GM11168 (cell line): ENCODE measurements around the gene ALOXE3.

Experiments
- in situ Hi-C: fragments of 300-500 bp; cut with MboI; formaldehyde crosslinking; loops from one replicate; pipeline ENCODE4 v1.12.0; 2022; ENCODE audit warnings: low sequenced_read_pairs; ENCODE audit not compliant: unreplicated experiment

Gene ALOXE3

GRCh38 chr17:8117980-8118768 is at the start of gene ALOXE3:
ALOXE3 (minus strand) TSS chr17:8118514; CDS start chr17:8117990, 524 bp downstream.
- in situ Hi-C loops: no loop called here

- in situ Hi-C loops: no loop called here
These were observed 49.2 kb upstream of the ALOXE3 start for GRCh38 chr17:8167526-8167925.

GRCh38 chr17:8166731-8167130 is 48.4 kb upstream of the ALOXE3 start:
- in situ Hi-C loops: no loop called here

- in situ Hi-C loops: no loop called here
These were observed 46.5 kb upstream of the ALOXE3 start for GRCh38 chr17:8164815-8165131.

- in situ Hi-C loops: no loop called here
These were observed 45.9 kb upstream of the ALOXE3 start for GRCh38 chr17:8163978-8164814.

GRCh38 chr17:8162997-8163977 is 45.0 kb upstream of the ALOXE3 start:
- in situ Hi-C loops: no loop called here

GRCh38 chr17:8162233-8162996 is 44.1 kb upstream of the ALOXE3 start, which contains the start of gene VAMP2:
VAMP2 (minus strand) TSS chr17:8162948; CDS start chr17:8162879, 69 bp downstream.
- in situ Hi-C loops: no loop called here

- in situ Hi-C loops: no loop called here
These were observed 43.2 kb upstream of the ALOXE3 start for GRCh38 chr17:8161289-8162232.

GRCh38 chr17:8160741-8161221 is 42.5 kb upstream of the ALOXE3 start:
- in situ Hi-C loops: no loop called here

- in situ Hi-C loops: no loop called here
These were observed 41.9 kb upstream of the ALOXE3 start for GRCh38 chr17:8160224-8160577.

GRCh38 chr17:8159459-8160223 is 41.3 kb upstream of the ALOXE3 start:
- in situ Hi-C loops: no loop called here

- in situ Hi-C loops: no loop called here
These were observed 40.7 kb upstream of the ALOXE3 start for GRCh38 chr17:8159032-8159400.

- in situ Hi-C loops: no loop called here
These were observed 40.1 kb upstream of the ALOXE3 start for GRCh38 chr17:8158267-8159031.

GRCh38 chr17:8156246-8156992 is 38.1 kb upstream of the ALOXE3 start:
- in situ Hi-C loops: no loop called here

- in situ Hi-C loops: no loop called here
These were observed 37.6 kb upstream of the ALOXE3 start for GRCh38 chr17:8155996-8156245.

GRCh38 chr17:8155231-8155995 is 37.1 kb upstream of the ALOXE3 start:
- in situ Hi-C loops: no loop called here
